ENCODE measurements around the gene SLF2. TPM values are rescaled to one million over a fixed set of nuclear protein-coding genes. Genes with fewer than 3 reads are reported as not detected.

The SLF2 gene
- total and polyA plus RNA-seq, 9 of the 15 experiments (the other 6 are each of a cell fraction or from before 2014, with no cell fraction given) = 1.7 to 18.4 (median 7.8) TPM

GRCh38 chr10:100908378-100908777, 4.4 kb upstream of the SLF2 start:
- BruUV-seq (replicated peaks) = no TSS peak

GRCh38 chr10:100909501-100910263, 3.1 kb upstream of the SLF2 start:
- intact Hi-C loops (cut with micrococcal nuclease) (no loop called here), in situ Hi-C loops (cut with MboI) (no loop called here)
- 28% methylated on average over 6 of the region's 6 CpGs for WGBS (ENCODE audit: insufficient coverage, low coverage, missing lambda C conversion rate)
- DNase-seq (ENCODE audit: extremely low read depth in 1 of 4, low spot score in 3 of 4) (peak in 1 of 4 experiments; percentile 27), FAIRE-seq (peak; percentile 52), ATAC-seq (no peak)
- Histone ChIP-seq H2AFZ (ENCODE audit: low read depth, low read length) (no peak overlapping the region), H3K27ac (ENCODE audit: extremely low read depth, low read depth, low read length) (no peak overlapping the region), H3K36me3 (ENCODE audit: control insufficient read depth, insufficient read depth, low read length) (peaks cover 7% of the 10 kb centered on the region; the same call in 1 of the 3 replicates), H3K4me1 (replicated peaks in 1 of 2; ENCODE audit: control insufficient read depth in 2 of 2, insufficient read depth in 2 of 2, low read length in 2 of 2) (peaks cover 14 to 17% of the 10 kb centered on the region in 2 experiments), H3K9ac (ENCODE audit: insufficient read depth in 1 of 2, low read depth in 2 of 2, low read length in 2 of 2) (no peak overlapping the region; a peak in 1 of 4 replicates), H3K9me3 (replicated peaks; ENCODE audit: control insufficient read depth, insufficient read depth, low read depth, low read length) (no peaks in the 10 kb centered on the region), H3K4me2 (ENCODE audit: insufficient read depth, low read length) (no peak overlapping the region; the same call in 1 of the 2 replicates), H3K4me3 (no peak overlapping the region), H3K9me1 (ENCODE audit: control insufficient read depth, insufficient read depth, low read length) (no peaks in the 10 kb centered on the region), H3K27me3 (ENCODE audit: control insufficient read depth in 2 of 2, insufficient read depth in 2 of 2, low read length in 2 of 2) (no peaks in the 10 kb centered on the region), H3K79me2 (ENCODE audit: control insufficient read depth, insufficient read depth, low read length) (peaks cover 19% of the 10 kb centered on the region), H4K20me1 (replicated peaks; ENCODE audit: control insufficient read depth, insufficient read depth, low read length) (no peaks in the 10 kb centered on the region; the same call in 1 of the 2 replicates)
- BruUV-seq (replicated peaks) = no TSS peak
- POLR2A ChIA-PET = interaction anchor here (0.5 to 0.6 kb wide), 2 partner anchors 456 to 1410 kb away, joined by 3 read pairs; no protein-coding TSS in a partner anchor
- CTCF ChIA-PET (ENCODE audit: low intra/inter-chr PET ratio) = no interaction called here
- no peak for TF ChIP-seq HSF4 (CRISPR knock-in tag; IDR thresholded peaks at IDR 0.05; ENCODE audit: borderline replicate concordance)
- TF ChIP-seq SNRNP70 (optimal IDR thresholded peaks at IDR 0.05; ENCODE audit: low read depth, low read length) = no peak
- peak; percentile 71; the same call in 1 of the 2 replicates for TF ChIP-seq TOE1 (IDR thresholded peaks at IDR 0.05; ENCODE audit: borderline replicate concordance)
- TF ChIP-seq TOE1 (CRISPR knock-in tag; IDR thresholded peaks at IDR 0.05; ENCODE audit: borderline replicate concordance, low read depth) = no peak
- TF ChIP-seq RB1 (IDR thresholded peaks at IDR 0.05; ENCODE audit: low read depth) = no peak
- no peak for TF ChIP-seq CHD2 (IDR thresholded peaks at IDR 0.05; ENCODE audit: low read depth, low read length)
- TF ChIP-seq, protein P1, sequence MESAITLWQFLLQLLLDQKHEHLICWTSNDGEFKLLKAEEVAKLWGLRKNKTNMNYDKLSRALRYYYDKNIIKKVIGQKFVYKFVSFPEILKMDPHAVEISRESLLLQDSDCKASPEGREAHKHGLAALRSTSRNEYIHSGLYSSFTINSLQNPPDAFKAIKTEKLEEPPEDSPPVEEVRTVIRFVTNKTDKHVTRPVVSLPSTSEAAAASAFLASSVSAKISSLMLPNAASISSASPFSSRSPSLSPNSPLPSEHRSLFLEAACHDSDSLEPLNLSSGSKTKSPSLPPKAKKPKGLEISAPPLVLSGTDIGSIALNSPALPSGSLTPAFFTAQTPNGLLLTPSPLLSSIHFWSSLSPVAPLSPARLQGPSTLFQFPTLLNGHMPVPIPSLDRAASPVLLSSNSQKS (CRISPR knock-in tag; IDR thresholded peaks at IDR 0.05) = no peak
- TF ChIP-seq MIER1 (IDR thresholded peaks at IDR 0.05; ENCODE audit: low read depth) = no peak
- TF ChIP-seq, protein P2, sequence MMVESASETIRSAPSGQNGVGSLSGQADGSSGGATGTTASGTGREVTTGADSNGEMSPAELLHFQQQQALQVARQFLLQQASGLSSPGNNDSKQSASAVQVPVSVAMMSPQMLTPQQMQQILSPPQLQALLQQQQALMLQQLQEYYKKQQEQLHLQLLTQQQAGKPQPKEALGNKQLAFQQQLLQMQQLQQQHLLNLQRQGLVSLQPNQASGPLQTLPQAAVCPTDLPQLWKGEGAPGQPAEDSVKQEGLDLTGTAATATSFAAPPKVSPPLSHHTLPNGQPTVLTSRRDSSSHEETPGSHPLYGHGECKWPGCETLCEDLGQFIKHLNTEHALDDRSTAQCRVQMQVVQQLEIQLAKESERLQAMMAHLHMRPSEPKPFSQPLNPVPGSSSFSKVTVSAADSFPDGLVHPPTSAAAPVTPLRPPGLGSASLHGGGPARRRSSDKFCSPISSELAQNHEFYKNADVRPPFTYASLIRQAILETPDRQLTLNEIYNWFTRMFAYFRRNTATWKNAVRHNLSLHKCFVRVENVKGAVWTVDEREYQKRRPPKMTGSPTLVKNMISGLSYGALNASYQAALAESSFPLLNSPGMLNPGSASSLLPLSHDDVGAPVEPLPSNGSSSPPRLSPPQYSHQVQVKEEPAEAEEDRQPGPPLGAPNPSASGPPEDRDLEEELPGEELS (CRISPR knock-in tag; IDR thresholded peaks at IDR 0.05; ENCODE audit: borderline replicate concordance) = no peak
- TF ChIP-seq TARDBP (IDR thresholded peaks at IDR 0.05) = no peak
- TF ChIP-seq TCF3 (CRISPR knock-in tag; IDR thresholded peaks at IDR 0.05) = peak; percentile 61
- no peak for TF ChIP-seq SETDB1 (IDR thresholded peaks at IDR 0.05; ENCODE audit: low read length)

More at GRCh38 chr10:100908378-100908777, 4.4 kb upstream of the SLF2 start:
- Histone ChIP-seq H3K27ac (ENCODE audit: extremely low read depth, low read depth, low read length) (no peak overlapping the region), H2AFZ (ENCODE audit: low read depth, low read length) (no peak overlapping the region), H3K4me3 (no peak overlapping the region), H3K9ac (ENCODE audit: insufficient read depth in 1 of 2, low read depth in 2 of 2, low read length in 2 of 2) (no peak overlapping the region), H3K9me3 (replicated peaks; ENCODE audit: control insufficient read depth, insufficient read depth, low read depth, low read length) (no peaks in the 10 kb centered on the region), H3K27me3 (ENCODE audit: control insufficient read depth in 2 of 2, insufficient read depth in 2 of 2, low read length in 2 of 2) (no peaks in the 10 kb centered on the region), H4K20me1 (replicated peaks; ENCODE audit: control insufficient read depth, insufficient read depth, low read length) (no peaks in the 10 kb centered on the region), H3K36me3 (ENCODE audit: control insufficient read depth, insufficient read depth, low read length) (no peaks in the 10 kb centered on the region), H3K79me2 (ENCODE audit: control insufficient read depth, insufficient read depth, low read length) (peaks cover 6% of the 10 kb centered on the region), H3K9me1 (ENCODE audit: control insufficient read depth, insufficient read depth, low read length) (no peaks in the 10 kb centered on the region), H3K4me2 (ENCODE audit: insufficient read depth, low read length) (no peak overlapping the region), H3K4me1 (replicated peaks in 1 of 2; ENCODE audit: control insufficient read depth in 2 of 2, insufficient read depth in 2 of 2, low read length in 2 of 2) (peaks cover 11 to 14% of the 10 kb centered on the region in 2 experiments)
- no peak for ATAC-seq
- 54% methylated on average over 8 of the region's 8 CpGs for WGBS (ENCODE audit: insufficient coverage, low coverage, missing lambda C conversion rate)
- CTCF ChIA-PET (ENCODE audit: low intra/inter-chr PET ratio) = no interaction called here
- intact Hi-C loops (cut with micrococcal nuclease) (no loop called here), in situ Hi-C loops (cut with MboI) (no loop called here)
- POLR2A ChIA-PET = no interaction called here
- TF ChIP-seq CHCHD3 (CRISPR knock-in tag; IDR thresholded peaks at IDR 0.05) = no peak
- no peak for TF ChIP-seq ZNF184 (CRISPR knock-in tag; IDR thresholded peaks at IDR 0.05)
- no peak for TF ChIP-seq ZBED1 (IDR thresholded peaks at IDR 0.05)
- DNase-seq (ENCODE audit: extremely low read depth in 1 of 4, low spot score in 3 of 4) = no peak
- FAIRE-seq = no peak
